ENCODE results near the gene PCMT1. TPM values are rescaled to one million over a fixed set of nuclear protein-coding genes. Genes with fewer than 3 reads are reported as not detected.

PCMT1 gene
- total and polyA plus RNA-seq, 9 of the 15 experiments (the other 6 are each of a cell fraction or from before 2014, with no cell fraction given), result 217 to 541 (median 327) TPM

GRCh38 chr6:149842331-149842730 is 92.8 kb downstream of the PCMT1 start (continued):
- TF ChIP-seq ZNF3 (CRISPR knock-in tag; IDR thresholded peaks at IDR 0.05) (no peak), REST (IDR thresholded peaks at IDR 0.05; ENCODE audit: borderline replicate concordance) (no peak), REST (CRISPR knock-in tag; IDR thresholded peaks at IDR 0.05; ENCODE audit: low read depth) (no peak), ZNF699 (CRISPR knock-in tag; IDR thresholded peaks at IDR 0.05; ENCODE audit: insufficient replicate concordance) (no peak), CCAR2 (IDR thresholded peaks at IDR 0.05; ENCODE audit: low read depth, low read length) (no peak), RBM14 (IDR thresholded peaks at IDR 0.05; ENCODE audit: borderline replicate concordance, insufficient read depth, low read depth, low read length) (no peak)
